Measurements from ENCODE around the gene CACFD1.

Gene CACFD1

DNA sequence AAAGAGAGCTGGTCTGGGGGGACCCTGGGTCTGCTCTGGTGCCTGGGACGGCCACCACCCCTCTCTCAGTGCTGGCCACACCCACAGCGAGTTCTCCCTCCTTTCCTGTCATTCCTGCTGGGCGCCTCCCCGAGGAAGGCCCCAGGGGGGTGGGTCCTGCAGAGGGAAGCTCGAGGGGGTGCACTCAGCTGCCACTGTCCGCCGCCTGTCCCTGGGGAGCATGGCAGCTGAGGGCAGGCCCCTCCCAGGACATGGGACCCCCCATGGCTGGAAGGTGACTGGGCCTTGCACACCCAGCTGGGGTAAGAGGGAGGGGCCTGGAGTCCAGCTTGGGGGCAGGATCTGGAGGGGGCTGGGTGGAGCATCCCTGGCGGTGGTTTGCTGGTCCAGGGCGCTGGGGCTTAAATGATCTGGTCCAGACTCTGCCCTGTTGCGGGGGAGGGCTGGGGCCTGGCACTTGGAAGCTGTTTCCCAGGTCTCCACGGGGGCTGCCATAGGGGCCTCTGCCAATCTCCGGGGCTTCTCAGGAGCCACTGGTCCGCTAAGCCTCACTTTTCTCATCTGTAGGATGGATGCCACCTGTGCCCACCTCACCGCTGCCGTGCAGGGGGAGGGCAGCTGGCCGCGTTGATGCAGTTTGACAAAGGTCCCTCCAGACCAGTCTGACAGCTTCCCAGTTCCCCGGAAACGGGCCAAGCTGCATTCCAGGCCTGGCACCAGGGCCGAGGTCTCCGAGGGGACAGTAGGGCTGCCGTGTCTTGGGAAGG is 25.1 kb downstream of the CACFD1 start:
- DNase-seq: no peak

DNA sequence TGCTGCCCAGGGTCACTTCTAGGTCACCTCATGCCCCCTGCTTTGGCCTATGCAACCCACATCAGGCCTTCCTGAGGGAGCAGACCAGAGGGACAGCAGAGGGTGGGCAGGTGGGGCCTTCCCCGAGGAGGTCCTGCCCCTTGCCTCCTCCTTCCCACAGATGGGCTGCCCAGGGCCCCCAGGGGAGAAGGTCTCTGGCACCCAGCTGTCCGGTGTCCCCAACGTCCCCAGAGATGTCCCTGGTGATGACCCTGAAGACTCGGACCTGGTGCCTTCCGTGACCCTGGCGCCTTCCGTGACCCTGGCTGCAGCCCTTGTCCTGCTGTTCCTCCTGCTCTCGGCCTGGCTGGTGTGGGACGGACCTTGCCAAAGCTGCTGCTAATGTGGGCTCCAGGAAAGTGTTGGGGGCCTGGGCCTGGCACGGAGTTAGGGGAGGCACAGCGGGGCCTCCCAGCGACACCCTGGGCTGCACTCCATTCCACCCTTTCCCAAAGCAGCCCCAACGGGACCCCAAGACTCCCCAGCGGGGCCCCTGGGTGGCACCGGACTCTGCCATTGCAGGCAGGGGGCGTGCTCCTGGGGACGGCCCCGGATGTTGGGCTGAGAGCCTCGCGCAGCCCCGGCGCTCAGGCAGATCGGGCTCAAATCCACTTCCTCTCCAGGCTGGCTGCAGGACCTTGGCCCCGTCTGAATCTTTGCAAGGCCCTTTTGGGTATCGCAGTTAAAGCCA is 25.9 kb downstream of the CACFD1 start:
- no peak for DNase-seq

DNA sequence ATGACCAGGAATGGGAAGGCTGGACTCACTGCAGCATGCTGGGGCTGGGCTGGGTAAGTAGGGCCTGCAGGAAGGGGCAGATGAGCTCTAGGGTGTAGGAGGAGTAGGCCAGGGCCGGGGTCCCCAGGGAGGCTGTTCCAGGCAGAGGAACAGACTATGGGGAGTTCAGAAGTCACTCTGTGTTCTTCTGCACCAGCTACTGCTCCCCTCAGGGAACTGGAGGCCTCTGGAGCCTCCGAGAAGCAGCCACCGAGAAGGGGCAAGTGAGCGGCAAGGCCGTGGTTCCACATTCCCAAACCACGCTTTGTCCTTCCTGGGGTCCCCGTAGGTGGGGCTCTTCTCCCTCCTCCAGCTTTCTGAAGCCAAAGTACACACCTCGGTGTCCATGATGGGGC is 27.6 kb downstream of the CACFD1 start:
- no peak for DNase-seq

DNA sequence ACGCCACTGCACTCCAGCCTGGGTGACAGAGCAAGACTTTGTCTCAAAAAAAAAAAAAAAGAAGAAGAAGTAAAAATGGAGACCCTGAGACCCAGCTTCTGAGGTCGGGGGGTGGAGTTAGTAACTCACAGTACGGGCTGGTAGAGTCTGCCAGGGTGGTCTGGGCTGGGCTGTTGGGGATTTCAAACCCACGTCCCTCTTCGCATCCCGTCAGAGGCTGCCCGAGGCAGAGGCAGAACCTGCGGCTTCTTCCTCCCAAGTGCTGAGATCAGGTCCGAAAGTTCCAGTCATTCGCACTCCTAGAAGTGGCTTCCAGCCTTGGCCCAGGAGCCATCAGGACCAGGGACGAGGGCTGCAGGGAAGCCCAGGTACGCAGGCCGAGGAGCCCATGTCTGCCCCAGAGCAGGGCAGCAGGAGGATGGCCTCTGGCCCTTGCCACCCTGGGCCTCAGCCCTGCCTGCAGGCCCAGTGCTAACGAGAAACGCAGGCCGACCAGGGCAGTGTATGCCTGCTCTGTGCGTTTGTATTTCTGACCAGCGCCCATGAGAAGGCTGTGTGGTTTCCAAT is 29.0 kb downstream of the CACFD1 start:
- DNase-seq: no peak

DNA sequence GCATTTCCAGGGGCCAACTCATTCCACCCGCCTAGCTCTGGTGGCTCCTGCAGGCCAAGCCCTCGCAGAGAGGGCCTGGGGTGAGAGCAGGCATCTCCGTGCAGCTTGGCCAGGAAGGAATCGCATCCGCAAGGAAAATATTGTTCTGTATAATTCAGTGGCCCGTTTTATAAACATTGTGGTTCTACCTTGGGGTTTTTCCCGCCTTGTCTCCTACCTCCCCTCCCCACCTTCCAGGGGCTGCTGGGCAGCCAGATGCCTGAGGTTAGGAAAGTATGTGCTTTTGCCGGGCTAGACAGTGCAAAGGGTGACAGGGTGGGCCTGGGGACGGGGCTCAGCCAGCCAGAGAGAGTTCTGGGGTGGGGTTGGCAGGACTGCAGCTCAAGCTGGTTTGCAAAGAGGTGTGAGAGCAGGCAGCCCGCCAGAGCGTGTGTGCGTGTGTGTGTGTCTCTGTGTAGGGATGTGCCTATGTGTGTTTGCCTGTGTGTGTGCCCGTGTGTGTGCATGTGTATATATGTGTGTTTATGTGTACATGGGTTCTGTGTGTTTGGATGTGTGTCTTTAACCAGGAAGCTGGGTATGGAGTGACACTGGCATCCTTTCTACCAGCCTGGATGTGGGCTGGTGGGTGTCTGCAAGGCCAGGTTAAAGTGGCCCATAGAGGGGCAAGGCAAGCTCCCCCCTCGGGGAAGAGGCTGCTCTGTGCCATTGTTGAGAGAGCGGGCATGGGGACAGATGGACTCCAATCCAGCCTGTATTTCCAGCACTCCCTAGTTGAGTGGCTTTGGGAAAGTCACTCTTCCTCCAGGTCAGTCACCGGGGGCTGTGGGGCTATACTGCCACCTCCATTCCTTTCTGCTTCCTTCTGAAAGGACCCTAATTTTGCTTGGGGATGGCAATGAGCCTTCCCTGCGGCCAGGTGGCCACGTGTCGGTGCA is 29.7 kb downstream of the CACFD1 start:
- no peak for DNase-seq

DNA sequence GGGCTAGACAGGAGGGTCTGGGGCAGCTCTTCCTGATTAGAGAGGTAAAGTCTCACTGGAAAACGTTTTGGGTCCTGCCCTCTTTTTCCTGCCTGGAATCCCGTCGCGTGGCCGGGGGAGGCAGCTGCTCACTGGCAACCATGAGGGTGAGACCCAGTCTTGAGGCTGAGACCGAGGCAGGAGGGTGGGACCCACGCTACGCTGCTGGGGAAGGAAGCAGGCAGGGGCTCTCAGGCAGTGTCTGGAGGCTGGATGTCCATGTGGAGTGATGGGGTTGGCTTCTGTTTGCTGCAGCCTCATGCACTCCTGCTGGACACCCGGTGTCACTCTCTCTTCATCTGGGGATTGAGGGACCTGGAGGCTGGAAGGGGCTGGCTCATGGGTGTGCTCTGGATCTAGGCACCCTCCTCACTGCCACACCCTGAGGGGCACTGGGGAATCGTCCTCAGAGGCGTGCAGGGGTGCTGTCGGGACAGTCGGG is 30.5 kb downstream of the CACFD1 start:
- no peak for DNase-seq

DNA sequence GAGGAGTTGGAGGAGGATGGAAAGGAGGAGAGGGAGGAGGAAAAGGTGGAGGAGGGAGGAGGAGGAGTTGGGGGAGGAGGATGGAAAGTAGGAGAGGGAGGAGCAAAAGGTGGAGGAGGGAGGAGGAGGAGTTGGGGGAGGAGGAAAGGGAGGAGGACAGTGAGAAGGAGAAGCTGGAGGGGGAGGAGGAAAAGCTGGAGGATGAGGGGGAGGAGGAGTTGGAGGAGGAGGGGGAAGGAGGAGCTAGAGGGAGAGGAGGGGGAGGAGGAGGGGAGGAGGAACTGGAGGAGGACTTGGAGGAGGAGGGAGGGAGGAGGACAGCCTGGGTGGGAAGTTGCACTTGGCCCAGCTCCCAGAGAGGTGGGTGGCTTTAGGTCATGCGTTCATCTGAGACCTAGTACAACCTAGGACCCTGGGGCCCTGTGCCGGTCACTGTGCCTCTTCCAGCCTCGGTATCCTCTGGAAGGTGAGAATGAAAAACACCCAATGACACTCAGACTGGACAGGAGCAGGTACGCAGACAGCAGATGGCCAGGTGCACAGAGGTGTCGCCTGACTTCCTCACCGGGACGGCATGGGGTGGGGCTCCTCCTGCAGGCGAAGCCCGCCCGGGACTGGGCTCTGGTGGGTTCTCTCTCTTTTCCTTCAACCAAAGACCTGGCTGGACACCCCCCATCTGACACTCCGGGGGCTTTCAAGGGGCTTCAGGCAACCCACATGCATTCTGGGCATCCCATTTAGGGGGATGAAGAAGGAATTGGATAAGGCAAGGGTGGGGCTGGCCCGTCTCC is 31.3 kb downstream of the CACFD1 start:
- DNase-seq: no peak

DNA sequence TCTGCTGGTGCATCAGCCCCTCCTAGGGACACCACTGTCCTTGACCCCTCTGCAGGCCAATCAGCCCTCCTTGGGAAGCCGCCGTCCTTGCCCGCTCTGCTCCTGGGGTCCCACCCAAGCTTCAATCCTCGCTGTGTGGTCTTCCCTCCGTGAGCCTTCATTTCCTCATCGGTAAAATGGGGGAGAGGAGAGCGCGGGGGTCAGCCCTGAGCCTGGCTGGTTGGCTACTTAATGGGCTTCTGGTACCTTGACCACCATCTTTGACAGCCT is 31.8 kb downstream of the CACFD1 start:
- no peak for DNase-seq

DNA sequence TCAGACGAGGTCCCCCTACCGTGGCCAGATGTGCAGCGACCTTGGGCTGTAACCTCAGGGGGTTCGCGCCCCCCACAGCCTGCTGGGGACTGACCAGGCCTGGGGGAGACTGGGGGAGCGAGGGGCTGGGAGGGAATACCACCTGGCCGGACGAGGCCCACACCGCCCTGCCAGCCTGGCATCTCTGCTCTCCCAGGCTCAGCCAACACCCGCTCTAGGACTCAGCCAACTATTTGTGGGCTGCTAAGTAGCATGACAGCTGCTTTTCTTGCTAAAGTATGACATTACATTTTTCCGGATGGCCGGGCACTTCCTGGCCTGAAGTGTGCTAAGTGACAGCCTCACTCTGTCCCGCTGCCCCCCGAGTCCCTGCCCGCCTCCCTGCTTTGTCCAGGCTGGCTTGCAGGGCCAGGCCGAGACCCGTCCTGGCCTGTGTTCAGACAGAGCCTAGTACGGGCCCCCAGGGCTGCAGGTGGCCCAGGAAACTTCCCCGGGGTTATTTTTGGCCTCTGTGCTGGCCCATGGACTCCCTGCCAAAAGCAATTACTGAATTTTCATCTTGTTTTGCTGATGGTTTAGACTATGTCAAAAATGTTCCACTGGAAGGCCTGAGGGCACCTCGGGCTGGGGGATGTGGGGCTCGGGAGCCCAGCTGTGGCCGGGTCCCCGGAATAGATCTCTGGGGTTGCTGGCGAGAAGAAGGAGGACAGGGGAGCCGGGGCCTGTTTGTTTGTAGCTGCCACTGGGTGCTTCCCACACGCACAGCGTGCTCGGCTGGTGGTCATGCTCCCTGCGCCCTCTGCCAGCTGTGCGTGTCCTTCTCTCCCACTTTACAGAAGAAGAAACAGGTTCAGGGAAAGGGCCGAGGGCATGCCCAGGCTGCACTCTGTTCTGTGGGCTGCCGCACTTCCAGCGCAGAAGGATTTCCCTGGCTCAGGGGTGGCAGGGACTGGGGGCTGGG is 32.6 kb downstream of the CACFD1 start:
- DNase-seq: no peak

DNA sequence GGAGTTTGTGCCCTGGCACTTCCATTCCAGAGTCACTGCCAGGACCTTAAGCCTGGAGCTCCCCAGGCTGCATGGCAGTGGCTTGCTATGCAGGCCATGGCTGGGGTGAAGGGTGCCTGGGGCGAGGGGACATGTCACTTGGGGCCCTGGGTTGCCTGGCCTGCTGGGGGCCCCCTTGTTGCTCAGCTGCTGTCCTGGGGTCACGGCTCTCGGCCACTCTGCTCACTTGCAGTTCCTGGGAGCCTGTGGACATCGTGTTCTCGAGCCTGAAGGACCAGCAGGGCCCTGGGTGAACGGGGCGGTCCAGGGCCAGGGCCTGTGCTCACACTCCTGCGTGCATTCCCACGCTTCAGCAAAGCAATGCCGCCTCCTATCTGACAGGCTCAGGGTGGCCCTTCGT is 33.6 kb downstream of the CACFD1 start:
- no peak for DNase-seq

DNA sequence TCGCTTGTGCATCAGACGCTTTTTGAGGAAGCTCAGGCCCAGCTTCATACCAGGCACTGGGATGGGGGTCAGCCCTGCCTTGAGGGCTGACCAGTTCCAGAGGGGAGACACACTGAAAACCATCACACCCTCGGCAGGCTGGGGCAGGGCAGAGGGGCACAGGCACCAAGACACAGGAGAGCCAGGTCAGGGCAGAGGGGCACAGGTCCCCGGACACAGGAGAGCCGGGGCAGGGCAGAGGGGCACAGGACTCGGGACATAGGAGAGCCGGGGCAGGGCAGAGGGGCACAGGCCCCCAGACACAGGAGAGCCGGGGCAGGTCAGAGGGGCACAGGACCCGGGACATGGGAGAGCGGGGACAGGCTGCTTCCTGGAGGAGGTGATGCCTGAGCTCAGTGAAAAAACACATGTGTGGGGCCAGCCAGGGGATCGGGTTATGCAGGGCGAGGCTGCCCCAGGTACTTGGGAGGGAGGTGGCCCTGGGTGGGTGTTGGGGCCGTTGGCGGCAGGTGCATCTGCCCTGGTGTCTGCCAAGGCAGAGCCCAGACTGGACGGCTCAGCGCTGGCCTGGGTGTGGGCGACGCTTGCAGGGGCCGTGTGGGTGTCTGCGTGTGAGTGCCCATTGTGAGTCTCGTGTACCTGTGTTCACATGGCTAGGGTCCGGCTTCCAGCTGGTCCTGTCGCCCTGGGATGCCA is 34.2 kb downstream of the CACFD1 start:
- DNase-seq: no peak

DNA sequence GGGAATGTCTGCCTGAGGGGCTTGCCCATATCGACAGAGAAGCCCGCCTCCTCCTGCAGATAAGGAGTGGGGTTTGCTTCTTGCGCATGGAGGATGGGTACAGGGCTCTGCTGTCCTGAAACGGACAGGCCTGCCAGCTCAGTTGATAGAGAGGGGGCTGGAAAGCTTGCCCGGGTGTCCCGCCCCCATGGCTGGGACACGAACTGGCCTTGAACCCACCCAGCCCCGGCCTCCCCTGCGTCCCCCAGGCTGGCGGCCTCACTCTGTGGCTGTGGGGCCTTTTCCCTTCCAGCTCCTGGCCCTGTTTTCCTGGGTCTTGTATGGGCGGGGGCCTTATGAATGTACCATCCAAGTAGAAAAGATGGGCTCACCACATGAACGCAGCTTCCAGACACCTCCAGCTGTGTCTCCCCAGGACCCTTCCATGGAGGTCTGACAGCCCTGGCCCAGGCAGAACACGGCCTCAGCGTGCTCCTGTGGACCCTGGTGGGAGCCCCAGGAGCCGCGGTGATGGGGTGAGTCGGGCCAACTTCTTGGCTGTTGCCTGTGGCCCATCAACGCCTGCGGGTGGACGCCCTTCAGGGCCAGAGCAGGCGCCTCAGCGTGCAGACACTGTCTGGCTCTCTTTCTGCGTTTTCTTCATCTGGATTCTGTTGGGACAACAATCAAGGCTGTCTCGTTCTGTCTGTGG is 35.0 kb downstream of the CACFD1 start:
- no peak for DNase-seq

DNA sequence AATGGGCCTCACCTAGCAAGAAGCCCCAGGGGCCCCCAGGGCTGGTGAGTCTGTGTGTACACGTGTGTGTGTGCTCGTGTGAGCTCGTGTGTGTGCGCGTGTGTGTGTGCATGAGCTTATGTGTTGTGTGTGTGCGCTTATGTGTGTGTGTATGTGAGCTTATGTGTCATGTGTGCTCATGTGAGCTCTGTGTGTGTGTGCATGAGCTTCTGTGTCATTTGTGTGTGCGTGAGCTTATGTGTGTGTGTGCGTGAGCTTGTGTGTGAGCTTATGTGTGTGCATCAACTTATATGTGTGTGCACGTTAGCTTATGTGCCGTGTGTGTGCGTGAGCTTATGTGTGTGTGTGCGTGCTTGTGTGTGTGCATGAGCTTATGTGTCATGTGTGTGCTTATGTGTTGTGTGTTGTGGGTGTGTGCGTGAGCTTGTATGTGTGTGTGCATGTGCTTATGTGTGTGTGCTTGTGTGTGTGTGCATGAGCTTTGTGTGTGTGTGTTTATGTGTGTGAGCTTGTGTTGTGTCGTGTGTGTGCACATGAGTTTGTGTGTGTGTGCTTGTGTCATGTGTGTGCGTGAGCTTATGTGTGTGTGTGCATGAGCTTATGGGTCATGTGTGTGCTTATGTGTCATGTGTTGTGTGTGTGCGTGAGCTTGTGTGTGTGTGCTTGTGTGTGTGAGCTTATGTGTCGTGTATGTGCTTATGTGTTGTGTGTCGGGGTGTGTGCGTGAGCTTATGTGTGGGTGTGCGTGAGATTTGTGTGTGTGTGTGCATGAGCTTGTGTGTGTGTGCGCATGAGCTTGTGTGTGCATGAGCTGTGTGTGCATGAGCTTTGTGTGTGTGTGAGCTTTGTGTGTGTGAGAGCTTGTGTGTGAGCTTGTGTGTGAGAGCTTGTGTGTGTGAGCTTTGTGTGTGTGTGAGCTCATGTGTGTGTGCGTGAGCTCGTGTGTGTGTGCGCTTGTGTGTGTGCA is 35.8 kb downstream of the CACFD1 start:
- no peak for DNase-seq

DNA sequence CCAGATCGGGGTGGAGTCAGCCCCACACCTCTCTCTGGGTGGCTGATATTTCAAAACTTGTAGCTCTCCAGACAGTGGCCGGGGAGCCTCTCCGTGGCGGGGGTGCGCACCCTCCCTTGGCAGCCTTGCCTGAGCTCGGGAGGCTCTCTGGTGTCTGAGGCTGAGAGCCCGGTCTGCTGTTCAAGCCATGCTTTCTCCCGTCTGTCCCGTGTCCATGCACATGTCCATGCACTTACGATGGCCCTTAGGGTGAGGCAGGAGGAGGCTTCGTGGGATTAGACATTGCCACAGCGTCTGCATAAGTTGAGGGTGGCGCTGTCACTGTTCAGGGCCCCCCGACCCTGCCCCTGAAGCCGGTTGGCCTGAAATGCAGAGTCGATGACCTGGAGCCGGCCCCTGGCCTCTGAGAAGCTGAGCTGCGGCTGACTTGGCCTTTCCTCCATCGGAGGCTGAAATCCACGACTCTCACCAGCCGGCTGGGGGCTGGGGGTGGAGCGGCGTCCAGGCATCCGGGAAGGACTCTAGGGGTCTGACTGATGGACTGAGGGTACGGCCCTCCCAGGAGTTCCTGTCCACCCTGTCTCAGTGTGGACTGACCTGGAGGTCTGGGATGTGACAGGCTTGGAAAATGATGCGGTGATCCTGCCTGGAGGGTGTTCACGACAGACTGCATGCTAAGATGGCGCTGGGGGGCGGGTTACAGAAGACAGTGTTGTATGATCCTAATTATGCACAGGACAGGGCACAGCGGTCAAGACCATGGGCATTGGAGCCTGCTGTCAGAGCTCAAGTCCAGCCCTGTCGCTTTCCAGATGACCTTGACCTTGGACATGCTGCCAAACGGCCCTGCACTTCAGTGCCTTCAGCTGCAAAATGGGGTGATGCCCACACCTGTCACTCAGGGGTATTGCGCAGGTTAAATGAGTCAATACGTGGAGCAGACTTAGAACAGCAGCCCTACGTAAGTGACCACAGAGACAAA is 37.4 kb downstream of the CACFD1 start:
- DNase-seq: no peak

DNA sequence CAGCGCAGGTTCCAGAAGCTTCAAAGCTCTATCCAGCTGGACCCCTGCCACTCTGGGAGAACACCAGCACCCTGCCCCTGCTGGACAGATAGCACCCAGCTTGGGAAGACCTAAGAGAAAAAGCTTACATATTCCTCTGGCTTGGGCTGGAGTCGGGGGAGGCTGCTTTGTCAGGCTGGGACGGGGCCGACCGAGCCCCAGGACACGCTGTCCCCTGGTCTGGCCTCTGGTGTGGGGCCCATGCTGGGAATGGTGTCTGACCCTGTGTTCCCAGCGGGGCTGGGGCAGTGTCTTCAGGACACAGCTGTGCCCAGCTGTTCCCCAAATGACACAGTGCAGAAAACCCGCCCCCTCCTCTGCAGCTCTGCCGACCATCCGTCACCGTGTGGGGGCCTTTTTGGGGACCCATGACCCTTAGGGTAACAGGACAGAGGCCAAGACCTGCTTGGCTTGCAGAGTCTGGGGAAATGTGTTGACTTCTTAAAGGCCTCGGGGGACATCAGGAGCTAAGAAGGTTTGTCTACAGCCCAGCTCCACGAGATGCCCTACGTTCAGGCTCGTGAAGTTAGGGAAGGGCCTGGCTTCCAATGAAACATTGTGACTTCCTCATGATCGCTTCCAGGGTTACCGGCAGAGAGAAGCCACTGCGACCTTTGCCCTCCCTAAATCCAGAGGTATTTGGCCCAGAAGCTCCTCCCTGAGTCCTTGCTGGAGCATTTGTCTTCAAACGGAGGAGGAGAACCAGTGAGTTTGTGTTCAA is 39.5 kb downstream of the CACFD1 start:
- DNase-seq: no peak

DNA sequence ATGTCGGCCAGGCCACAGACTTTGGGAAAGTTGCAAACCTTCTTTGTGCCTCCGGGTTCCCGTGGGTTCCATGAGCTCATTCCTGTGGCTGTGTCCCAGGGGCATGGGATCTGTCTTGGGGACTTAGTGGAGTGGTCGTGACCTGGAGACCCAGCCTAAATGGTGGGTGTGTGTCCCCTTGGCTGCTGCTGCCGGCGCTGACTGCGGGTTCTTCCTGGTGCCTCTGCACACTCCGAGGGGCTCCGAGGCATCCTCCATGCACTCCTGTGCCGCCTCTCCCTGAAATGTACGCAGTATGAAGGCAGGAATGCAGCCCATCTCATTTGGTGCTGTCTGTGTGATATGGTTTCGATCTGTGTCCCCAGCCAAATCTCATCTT is 40.1 kb downstream of the CACFD1 start:
- DNase-seq: no peak

Measured in fibroblast of skin of back (primary cell).